ENCODE data around the gene FLACC1. TPM values are rescaled to one million over a fixed set of nuclear protein-coding genes. Genes with fewer than 3 reads are reported as not detected.

The FLACC1 gene
- total and polyA plus RNA-seq, 7 donors = 0.55 to 4.3 (median 1.8) TPM

DNA sequence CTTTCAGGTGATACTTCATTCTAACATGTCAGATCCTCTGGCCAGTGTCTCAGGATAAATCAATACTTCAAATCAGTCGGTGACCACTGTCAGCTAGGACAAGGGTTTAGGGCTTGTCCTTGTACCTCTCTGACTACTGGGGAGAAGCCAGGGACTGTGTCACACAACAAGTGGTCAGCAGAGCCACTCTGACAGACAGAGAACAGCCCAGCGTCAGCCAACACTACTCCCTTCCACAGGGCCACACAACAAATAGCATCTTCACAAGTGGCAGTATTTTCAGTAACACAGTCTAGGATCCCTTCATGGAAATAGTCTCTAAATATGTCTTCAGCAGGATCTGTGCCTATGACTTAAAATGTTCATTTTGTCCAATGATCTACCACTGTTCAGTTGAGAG lies 14.2 kb downstream of the FLACC1 start:
- intact Hi-C loops (cut with DNase I) = no loop called here
- Histone ChIP-seq H3K36me3 (ENCODE audit: insufficient read depth in 1 of 2, low read depth in 1 of 2) (peaks cover 0 to 42% of the 10 kb centered on the region in 2 donors), H3K9me3 (no peaks in the 10 kb centered on the region), H3K27me3 (ENCODE audit: insufficient read depth in 3 of 3, low read length in 2 of 3) (no peaks in the 10 kb centered on the region), H3K27ac (no peak overlapping the region), H3K4me1 (no peaks in the 10 kb centered on the region), H3K4me3 (no peak overlapping the region)
- no peak for ATAC-seq
- 67 to 92% (median 86%) methylated on average over 2 of the region's 2 CpGs for WGBS, 3 donors
- no peak for DNase-seq
- TF ChIP-seq, protein P1, sequence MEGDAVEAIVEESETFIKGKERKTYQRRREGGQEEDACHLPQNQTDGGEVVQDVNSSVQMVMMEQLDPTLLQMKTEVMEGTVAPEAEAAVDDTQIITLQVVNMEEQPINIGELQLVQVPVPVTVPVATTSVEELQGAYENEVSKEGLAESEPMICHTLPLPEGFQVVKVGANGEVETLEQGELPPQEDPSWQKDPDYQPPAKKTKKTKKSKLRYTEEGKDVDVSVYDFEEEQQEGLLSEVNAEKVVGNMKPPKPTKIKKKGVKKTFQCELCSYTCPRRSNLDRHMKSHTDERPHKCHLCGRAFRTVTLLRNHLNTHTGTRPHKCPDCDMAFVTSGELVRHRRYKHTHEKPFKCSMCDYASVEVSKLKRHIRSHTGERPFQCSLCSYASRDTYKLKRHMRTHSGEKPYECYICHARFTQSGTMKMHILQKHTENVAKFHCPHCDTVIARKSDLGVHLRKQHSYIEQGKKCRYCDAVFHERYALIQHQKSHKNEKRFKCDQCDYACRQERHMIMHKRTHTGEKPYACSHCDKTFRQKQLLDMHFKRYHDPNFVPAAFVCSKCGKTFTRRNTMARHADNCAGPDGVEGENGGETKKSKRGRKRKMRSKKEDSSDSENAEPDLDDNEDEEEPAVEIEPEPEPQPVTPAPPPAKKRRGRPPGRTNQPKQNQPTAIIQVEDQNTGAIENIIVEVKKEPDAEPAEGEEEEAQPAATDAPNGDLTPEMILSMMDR (IDR thresholded peaks at IDR 0.05) = no peak

DNA sequence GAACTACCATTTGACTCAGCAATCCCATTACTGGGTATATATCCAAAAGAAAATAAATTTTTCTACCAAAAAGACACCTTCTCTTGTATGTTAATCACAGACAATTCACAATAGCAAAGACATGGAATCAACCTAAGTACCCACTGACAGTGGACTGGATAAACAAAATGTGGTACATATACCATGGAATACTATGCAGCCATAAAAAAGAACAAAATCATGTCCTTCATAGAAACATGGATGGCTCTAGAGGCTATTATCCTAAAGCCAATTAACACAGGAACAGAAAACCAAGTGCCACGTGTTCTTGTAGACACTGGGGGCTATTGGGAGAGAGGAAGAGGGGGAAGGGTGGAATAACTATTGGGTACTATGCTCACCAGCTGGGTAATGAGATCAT lies 27.7 kb downstream of the FLACC1 start:
- H3K4me3 ChIP-seq = no peak overlapping the region
- TF ChIP-seq, protein P1 (IDR thresholded peaks at IDR 0.05) = no peak
- DNase-seq = no peak
- intact Hi-C loops (cut with DNase I) = no loop called here
- no peak for ATAC-seq
- H3K27me3 ChIP-seq (ENCODE audit: insufficient read depth in 3 of 3, low read length in 2 of 3) = no peaks in the 10 kb centered on the region
- 29 to 37% (median 36%) methylated on average over 1 of the region's 1 CpG for WGBS, 3 donors
- no peak overlapping the region for H3K27ac ChIP-seq
- H3K4me1 ChIP-seq = no peaks in the 10 kb centered on the region
- H3K36me3 ChIP-seq (ENCODE audit: insufficient read depth in 1 of 2, low read depth in 1 of 2) = no peaks in the 10 kb centered on the region
- peaks cover 17% of the 10 kb centered on the region for H3K9me3 ChIP-seq

DNA sequence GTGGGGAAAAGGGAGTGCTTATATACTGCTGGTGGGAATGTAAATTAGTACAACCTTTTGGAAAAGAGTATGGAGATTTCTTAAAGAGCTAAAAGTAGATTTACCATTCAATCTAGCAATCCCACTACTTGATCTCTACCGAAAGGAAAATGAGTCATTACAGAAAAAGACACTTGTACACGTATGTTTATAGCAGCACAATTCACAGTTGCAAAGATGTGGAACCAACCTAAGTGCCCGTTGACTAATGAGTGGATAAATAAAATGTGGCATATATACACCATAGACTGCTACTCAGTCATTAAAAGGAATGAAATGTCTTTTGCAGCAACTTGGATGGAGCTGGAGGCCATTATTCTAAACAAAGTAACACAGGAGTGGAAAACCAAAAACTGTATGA lies 29.5 kb downstream of the FLACC1 start:
- Histone ChIP-seq H3K27ac (no peak overlapping the region), H3K9me3 (peaks cover 27% of the 10 kb centered on the region), H3K36me3 (ENCODE audit: insufficient read depth in 1 of 2, low read depth in 1 of 2) (no peaks in the 10 kb centered on the region), H3K27me3 (ENCODE audit: insufficient read depth in 3 of 3, low read length in 2 of 3) (no peaks in the 10 kb centered on the region), H3K4me1 (no peaks in the 10 kb centered on the region), H3K4me3 (no peak overlapping the region)
- no peak for DNase-seq
- intact Hi-C loops (cut with DNase I) = no loop called here
- WGBS, 3 donors = 84 to 91% (median 89%) methylated on average over 3 of the region's 3 CpGs
- TF ChIP-seq, protein P1 (IDR thresholded peaks at IDR 0.05) = no peak
- no peak for ATAC-seq

DNA sequence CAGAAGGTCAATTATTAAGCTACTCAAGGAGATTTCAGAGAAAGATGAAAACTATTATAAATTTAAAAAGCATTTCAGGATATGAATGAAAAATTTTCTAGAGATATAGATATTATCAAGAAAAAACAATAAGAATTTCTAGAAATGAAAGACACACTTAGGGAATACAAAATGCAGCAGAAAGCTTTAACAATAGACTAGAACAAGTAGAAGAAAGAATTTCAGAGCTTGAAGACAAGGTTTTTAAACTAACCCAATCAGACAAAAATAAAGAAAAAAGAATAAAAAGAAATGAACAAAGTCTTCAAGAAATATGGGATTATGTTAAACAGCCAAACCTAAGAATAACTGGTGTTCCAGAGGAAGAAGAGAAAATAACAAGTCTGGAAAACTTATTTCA lies 34.4 kb downstream of the FLACC1 start:
- Histone ChIP-seq H3K27me3 (ENCODE audit: insufficient read depth in 3 of 3, low read length in 2 of 3) (no peaks in the 10 kb centered on the region), H3K4me3 (no peak overlapping the region), H3K9me3 (peaks cover 31% of the 10 kb centered on the region), H3K4me1 (no peaks in the 10 kb centered on the region), H3K27ac (no peak overlapping the region), H3K36me3 (ENCODE audit: insufficient read depth in 1 of 2, low read depth in 1 of 2) (no peaks in the 10 kb centered on the region)
- intact Hi-C loops (cut with DNase I) = no loop called here
- DNase-seq = no peak
- no peak for ATAC-seq
- TF ChIP-seq, protein P1 (IDR thresholded peaks at IDR 0.05) = no peak

DNA sequence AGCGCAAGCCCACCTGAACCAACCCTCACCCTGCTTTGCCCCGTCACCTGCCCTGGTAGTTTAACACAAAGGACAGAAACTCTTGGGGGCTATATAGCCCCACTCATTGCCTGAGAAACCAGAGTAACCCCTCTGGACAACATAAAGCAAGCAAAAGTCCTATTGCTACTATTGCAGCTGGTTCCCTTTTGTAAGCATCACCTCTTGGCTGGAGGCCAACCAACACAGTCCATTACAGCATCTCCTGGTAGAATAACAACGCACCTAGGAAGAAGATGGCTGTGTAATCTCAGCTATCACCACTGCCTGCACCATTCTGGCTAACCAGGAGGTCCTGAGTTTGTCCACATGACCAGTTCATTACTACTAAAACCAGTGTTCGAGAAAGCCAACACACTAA lies 36.4 kb downstream of the FLACC1 start:
- DNase-seq (no peak), ATAC-seq (no peak)
- H3K36me3 ChIP-seq (ENCODE audit: insufficient read depth in 1 of 2, low read depth in 1 of 2) = no peaks in the 10 kb centered on the region
- WGBS, 3 donors = 88 to 93% (median 89%) methylated on average over 4 of the region's 4 CpGs
- TF ChIP-seq, protein P1 (IDR thresholded peaks at IDR 0.05) = no peak
- no peak overlapping the region for H3K27ac ChIP-seq
- H3K4me3 ChIP-seq = no peak overlapping the region
- peaks cover 18% of the 10 kb centered on the region for H3K9me3 ChIP-seq
- no peaks in the 10 kb centered on the region for H3K27me3 ChIP-seq (ENCODE audit: insufficient read depth in 3 of 3, low read length in 2 of 3)
- H3K4me1 ChIP-seq = no peaks in the 10 kb centered on the region
- intact Hi-C loops (cut with DNase I) = no loop called here
